Measurements from ENCODE around the gene GPR162.

- TF ChIP-seq CTCF (IDR thresholded peaks at IDR 0.05) (peak; percentile 91 to 100 (median 97)), POLR2A (IDR thresholded peaks at IDR 0.05) (no peak)
Measured at GRCh38 chr12:6872073-6873048, 50.7 kb downstream of the GPR162 start.

All from heart left ventricle (tissue), 13 donors.